ENCODE data around the gene PTPRO. TPM values are rescaled to one million over a fixed set of nuclear protein-coding genes. Genes with fewer than 3 reads are reported as not detected.

PTPRO gene
- total RNA-seq, 2 donors from 2014 or later, result 1.3 to 2.6 TPM

DNA sequence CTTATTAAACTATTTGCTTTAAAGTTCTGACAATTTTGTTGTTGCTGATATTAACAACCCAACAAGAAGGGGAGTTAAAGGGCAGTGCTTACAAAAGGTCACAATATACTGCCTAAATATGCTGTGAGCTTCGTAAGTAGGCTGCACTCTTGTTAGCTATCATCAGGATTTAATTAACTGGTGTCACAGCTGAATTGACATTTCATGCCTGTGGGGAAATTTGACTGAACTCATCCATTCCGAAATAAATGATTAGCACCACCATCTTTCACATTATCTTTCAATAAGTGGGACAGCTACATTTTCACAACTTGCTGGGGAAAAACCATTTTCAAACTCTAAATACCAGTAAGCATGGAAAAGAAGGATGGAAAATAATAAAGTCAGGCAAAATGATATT is 146.6 kb downstream of the PTPRO start:
- ATAC-seq, result no peak
- intact Hi-C loops (cut with DNase I), result no loop called here
- no peaks in the 10 kb centered on the region for H3K36me3 ChIP-seq (replicated peaks in 1 of 2; ENCODE audit: insufficient read depth in 1 of 2, low read depth in 2 of 2)
- H3K9me3 ChIP-seq, result no peaks in the 10 kb centered on the region
- DNase-seq, result no peak
- TF ChIP-seq, protein P1, sequence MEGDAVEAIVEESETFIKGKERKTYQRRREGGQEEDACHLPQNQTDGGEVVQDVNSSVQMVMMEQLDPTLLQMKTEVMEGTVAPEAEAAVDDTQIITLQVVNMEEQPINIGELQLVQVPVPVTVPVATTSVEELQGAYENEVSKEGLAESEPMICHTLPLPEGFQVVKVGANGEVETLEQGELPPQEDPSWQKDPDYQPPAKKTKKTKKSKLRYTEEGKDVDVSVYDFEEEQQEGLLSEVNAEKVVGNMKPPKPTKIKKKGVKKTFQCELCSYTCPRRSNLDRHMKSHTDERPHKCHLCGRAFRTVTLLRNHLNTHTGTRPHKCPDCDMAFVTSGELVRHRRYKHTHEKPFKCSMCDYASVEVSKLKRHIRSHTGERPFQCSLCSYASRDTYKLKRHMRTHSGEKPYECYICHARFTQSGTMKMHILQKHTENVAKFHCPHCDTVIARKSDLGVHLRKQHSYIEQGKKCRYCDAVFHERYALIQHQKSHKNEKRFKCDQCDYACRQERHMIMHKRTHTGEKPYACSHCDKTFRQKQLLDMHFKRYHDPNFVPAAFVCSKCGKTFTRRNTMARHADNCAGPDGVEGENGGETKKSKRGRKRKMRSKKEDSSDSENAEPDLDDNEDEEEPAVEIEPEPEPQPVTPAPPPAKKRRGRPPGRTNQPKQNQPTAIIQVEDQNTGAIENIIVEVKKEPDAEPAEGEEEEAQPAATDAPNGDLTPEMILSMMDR (IDR thresholded peaks at IDR 0.05), result no peak
- no peak for TF ChIP-seq POLR2A (IDR thresholded peaks at IDR 0.05)
- WGBS, 2 donors, result 48 to 52% methylated on average over 2 of the region's 2 CpGs
- no peak overlapping the region for H3K27ac ChIP-seq
- no peak overlapping the region for H3K4me3 ChIP-seq
- H3K27me3 ChIP-seq, result no peaks in the 10 kb centered on the region
- H3K4me1 ChIP-seq, result no peaks in the 10 kb centered on the region

DNA sequence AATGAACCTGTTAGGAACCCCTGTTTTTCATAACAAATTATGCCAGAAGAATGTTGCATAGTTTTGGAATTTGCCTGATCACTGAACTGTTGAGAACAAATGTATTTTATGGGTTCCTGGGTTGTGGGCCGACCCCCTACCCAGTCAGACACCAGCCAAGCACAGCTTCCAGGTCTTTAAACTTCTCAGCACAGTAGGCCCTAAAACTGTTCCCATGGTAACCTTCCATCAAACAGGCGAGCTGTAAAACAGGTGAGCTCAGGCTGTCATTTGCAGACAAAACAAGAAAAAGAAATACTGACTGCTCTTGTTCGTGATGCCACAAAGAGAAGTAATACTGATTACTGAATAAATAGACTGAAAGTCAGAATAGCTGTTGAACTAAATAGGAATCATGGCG is 147.0 kb downstream of the PTPRO start:
- Histone ChIP-seq H3K27ac (no peak overlapping the region), H3K4me3 (no peak overlapping the region), H3K4me1 (no peaks in the 10 kb centered on the region), H3K27me3 (no peaks in the 10 kb centered on the region), H3K36me3 (replicated peaks in 1 of 2; ENCODE audit: insufficient read depth in 1 of 2, low read depth in 2 of 2) (no peaks in the 10 kb centered on the region), H3K9me3 (no peaks in the 10 kb centered on the region)
- no peak for TF ChIP-seq POLR2A (IDR thresholded peaks at IDR 0.05)
- TF ChIP-seq, protein P1 (IDR thresholded peaks at IDR 0.05), result no peak
- WGBS, 2 donors, result 47 to 49% methylated on average over 4 of the region's 4 CpGs
- intact Hi-C loops (cut with DNase I), result no loop called here
- ATAC-seq, result no peak
- DNase-seq, result no peak

DNA sequence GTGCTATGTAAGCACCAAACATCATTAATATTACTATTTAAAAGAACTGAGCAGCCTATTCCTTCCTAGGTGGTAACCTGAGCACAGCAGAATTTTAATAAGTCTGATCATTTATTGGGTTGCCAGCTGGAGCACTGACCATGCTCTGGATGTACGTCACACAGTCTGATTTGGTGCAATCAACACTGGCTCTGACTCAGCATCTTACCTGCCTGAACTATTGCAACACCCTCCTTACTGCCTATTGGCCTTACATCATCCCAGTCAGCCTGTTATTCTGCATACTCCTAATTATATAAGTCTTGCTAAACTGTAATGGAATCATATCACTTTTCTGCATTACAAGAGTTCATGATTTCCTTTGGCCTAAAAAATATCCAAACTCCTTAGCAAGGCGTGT is 149.7 kb downstream of the PTPRO start:
- H3K27me3 ChIP-seq, result no peaks in the 10 kb centered on the region
- no peaks in the 10 kb centered on the region for H3K36me3 ChIP-seq (replicated peaks in 1 of 2; ENCODE audit: insufficient read depth in 1 of 2, low read depth in 2 of 2)
- no peak for TF ChIP-seq POLR2A (IDR thresholded peaks at IDR 0.05)
- TF ChIP-seq, protein P1 (IDR thresholded peaks at IDR 0.05), result no peak
- no peaks in the 10 kb centered on the region for H3K4me1 ChIP-seq
- WGBS, 2 donors, result 46 to 63% methylated on average over 2 of the region's 2 CpGs
- H3K27ac ChIP-seq, result no peak overlapping the region
- intact Hi-C loops (cut with DNase I), result no loop called here
- DNase-seq (peak in 1 of 4 donors; percentile 4), ATAC-seq (no peak)
- no peaks in the 10 kb centered on the region for H3K9me3 ChIP-seq
- H3K4me3 ChIP-seq, result no peak overlapping the region

DNA sequence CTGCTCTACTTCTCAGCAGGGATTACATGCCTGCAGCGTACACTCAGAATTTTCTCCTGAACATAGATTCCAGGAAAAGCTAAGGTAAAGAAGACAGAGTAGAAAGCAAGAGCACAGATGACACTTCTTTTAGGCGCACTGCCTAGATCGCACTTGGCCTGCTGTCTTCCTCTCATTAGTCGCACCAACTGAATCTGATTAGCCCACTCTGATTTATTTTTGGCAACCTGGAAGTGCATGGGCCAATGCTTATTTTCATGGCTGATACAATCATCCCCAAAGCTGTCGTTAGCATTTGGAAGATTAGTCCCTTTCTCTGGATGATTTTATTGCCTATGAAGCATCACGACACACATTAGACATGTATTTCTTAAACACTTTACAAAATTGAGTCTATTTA is 152.5 kb downstream of the PTPRO start:
- Histone ChIP-seq H3K9me3 (no peaks in the 10 kb centered on the region), H3K27ac (no peak overlapping the region), H3K4me3 (no peak overlapping the region), H3K27me3 (no peaks in the 10 kb centered on the region), H3K36me3 (replicated peaks in 1 of 2; ENCODE audit: insufficient read depth in 1 of 2, low read depth in 2 of 2) (no peaks in the 10 kb centered on the region), H3K4me1 (no peaks in the 10 kb centered on the region)
- DNase-seq (no peak), ATAC-seq (no peak)
- 76 to 81% methylated on average over 6 of the region's 6 CpGs for WGBS, 2 donors
- intact Hi-C loops (cut with DNase I), result no loop called here
- no peak for TF ChIP-seq POLR2A (IDR thresholded peaks at IDR 0.05)
- TF ChIP-seq, protein P1 (IDR thresholded peaks at IDR 0.05), result no peak

DNA sequence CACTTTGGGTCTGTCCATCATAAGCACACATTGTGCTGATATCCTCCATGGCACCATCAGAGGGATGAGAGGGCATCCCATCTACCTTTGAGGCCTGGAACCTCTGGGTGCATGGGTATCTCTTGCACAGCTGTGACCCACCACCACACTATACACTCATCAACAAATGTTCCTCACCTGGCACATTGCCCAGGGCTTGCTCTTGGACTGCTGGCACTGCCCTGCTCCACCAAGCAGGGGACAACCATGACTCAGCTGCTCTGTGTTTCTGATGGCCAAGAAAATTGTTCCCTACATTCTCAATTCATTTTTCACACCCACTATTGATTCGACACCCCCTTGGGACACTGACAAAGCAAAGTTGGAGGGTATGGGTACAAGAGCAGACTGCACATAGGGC is 155.5 kb downstream of the PTPRO start:
- DNase-seq, result no peak
- intact Hi-C loops (cut with DNase I), result no loop called here
- no peak overlapping the region for H3K27ac ChIP-seq
- no peak overlapping the region for H3K4me3 ChIP-seq
- no peak for ATAC-seq
- H3K36me3 ChIP-seq (replicated peaks in 1 of 2; ENCODE audit: insufficient read depth in 1 of 2, low read depth in 2 of 2), result no peaks in the 10 kb centered on the region
- H3K27me3 ChIP-seq, result no peaks in the 10 kb centered on the region
- WGBS, 2 donors, result 64 to 79% methylated on average over 1 of the region's 1 CpG
- TF ChIP-seq, protein P1 (IDR thresholded peaks at IDR 0.05), result no peak
- TF ChIP-seq POLR2A (IDR thresholded peaks at IDR 0.05), result no peak
- no peaks in the 10 kb centered on the region for H3K9me3 ChIP-seq
- no peaks in the 10 kb centered on the region for H3K4me1 ChIP-seq

Data from body of pancreas (tissue), 4 donors.